Measurements from ENCODE around the gene PROX2.
A peak's percentile ranks its signal among the peaks of the same experiment; 100 is the strongest.

Gene PROX2

GRCh38 chr14:74843653-74844052, 32.3 kb downstream of the PROX2 start:
- DNase-seq (ENCODE audit: low read depth in 2 of 2): no peak

DNA sequence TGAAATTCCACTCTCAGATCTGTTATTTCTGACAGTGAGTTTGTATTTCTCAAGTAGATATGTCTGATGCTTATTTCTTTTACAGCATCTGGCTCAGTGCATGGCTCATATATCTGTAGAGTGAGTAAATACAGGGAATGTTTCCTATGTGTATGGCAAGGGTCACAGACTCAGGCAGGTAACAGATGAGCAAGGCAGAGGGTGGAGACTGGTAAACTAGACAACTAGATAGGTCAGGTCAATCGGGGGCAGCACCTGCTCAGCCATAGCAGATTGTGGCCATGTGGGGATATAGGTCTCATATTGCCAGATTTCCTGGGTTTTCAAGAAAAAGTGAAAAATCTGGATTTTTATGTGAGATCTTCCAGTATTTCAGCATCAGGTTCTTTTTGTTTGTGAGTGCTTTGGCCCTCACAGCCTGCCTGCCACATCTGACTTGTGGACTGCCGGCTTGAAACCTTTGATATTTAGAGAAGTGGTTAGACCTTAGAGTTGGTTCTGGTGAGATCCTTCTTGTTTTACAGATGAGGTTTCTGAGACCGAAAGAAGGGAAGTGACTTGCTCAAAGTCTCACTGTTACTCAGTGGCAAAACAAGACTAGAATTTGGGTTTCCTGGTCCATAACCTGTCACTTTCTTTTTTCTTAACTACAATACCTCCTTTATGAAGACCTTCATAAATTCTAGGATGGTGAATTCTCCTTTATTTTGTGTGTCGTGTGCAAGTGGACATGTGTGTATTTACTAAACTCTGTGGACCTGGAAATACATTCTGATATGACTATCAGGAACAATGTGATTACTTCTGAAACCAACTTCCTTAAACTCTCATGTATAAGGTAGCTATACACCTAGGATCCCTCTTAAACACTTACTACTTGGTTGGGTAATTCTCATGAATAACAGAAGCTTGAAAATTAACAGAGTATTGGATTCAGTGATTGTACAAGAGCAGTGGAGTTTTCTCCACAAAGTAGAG, 34.4 kb downstream of the PROX2 start:
- DNase-seq (ENCODE audit: low read depth in 2 of 2): peak in 1 of 2 donors; percentile 8

DNA sequence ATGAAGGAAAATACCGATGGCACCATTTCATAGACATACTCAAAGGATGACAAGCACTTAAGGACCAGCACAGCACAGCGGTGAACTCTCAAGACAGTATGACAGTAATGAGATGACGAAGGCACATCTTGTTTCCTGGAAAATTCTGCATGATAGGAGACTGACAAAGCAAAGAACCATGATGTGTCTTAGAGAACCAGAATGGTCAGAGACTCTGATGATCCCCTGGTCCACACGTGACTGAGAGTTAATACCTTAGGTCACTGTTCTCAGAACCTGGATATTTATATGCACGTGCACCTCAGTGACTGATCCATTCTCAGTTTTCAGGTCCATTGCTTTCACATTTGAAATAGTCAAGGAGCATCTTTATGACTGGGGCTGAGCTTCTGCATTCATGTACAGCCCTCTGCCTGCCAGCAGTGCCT, 35.3 kb downstream of the PROX2 start:
- DNase-seq (ENCODE audit: low read depth in 2 of 2): no peak

- no peak for DNase-seq (ENCODE audit: low read depth in 2 of 2)
Measured at GRCh38 chr14:74838166-74838565, 37.8 kb downstream of the PROX2 start.

GRCh38 chr14:74836251-74836960, 39.5 kb downstream of the PROX2 start:
- DNase-seq (ENCODE audit: low read depth in 2 of 2): no peak

DNA sequence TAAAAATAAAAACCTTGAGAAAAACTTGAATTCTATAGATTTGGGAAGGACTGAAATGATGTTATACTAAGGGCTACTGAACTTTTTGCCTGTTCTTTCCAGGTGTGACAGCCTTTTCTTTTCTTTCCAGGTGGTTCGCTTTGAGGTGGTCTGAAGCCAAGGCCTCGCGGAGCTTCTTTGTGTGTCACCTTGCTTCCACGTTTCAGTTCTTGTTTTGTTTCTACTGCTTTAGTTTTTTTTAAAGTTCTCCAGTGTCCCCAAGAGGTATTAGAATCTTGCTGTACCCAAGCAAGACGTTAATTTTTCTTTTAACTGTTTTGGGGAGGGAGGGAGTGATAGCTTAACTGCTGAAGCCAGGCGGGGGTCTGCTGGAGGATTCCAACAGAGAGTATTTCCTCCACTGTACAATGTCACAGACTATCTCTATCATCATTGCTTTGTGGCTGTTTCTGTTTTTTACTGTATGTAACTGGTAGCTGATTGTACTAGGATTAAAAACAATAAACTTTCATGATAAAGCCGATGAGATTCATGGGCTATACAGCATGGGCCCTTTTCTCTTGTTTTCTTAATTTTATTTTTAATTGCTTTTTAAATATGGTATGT, 40.2 kb downstream of the PROX2 start:
- no peak for DNase-seq (ENCODE audit: low read depth in 2 of 2)

GRCh38 chr14:74834692-74835392, 41.1 kb downstream of the PROX2 start:
- no peak for DNase-seq (ENCODE audit: low read depth in 2 of 2)

DNA sequence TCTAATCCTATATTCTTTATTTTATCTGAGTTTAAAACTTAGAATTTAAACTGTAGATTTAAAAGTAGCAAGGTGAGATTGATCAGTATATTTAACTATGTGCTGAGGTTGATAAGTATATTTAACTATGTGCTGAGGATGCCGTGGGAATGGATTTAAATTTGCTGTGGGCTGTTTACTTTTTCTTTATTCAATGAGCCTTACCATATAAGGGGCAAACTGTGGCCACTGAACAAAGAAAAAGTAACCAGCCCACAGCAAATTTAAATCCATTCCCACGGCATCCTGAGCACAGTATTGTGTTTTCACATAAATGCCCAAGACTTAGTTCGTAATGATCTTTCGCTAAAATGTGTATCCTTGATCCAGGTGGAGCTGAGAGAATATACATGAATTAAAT, 43.1 kb downstream of the PROX2 start:
- DNase-seq (ENCODE audit: low read depth in 2 of 2): no peak

- DNase-seq (ENCODE audit: low read depth in 2 of 2): no peak
Measured at GRCh38 chr14:74829251-74829650, 46.7 kb downstream of the PROX2 start.

DNA sequence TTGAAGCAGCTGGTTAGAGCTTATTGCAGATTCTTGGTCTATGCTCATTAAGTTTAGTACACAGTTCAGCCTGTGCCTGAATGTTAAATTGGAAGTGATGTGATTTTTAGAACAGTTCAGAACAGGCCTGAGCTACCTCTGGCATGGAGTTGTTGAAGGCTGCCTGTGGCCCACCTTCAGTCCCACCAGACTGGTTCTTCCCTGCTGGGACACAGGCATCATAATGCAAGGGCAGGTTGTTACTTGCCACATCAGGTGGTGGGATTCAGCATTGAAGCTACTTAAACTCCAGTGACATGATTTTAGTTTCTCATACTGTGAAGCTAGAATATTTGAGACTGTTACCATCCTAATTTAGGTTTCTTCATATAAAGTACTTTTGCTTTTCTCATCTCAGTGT, 49.4 kb downstream of the PROX2 start:
- DNase-seq (ENCODE audit: low read depth in 2 of 2): no peak

Measured in stimulated activated CD8-positive, alpha-beta memory T cell treated with anti-CD3 and anti-CD28 coated beads, Interleukin-2, amount 100 ng/mL, for 48 hours (primary cell).